Panc1 (cell line): ENCODE measurements around the gene LIMA1.

ENCODE experiments used
- CTCF ChIP-seq: fragments of 450-650 bp; IDR thresholded peaks from 2 replicates; pipeline ENCODE4 v1.5.1; 2017; ENCODE audit warnings: mild to moderate bottlenecking
- REST ChIP-seq, 2 experiments: IDR thresholded peaks; 2 replicates each; pipeline ENCODE4 v1.6.1; 2011 to 2012; ENCODE audit warnings: low read depth in 2 of 2, control low read depth in 1 of 2, low read length in 1 of 2, mild to moderate bottlenecking in 1 of 2, moderate library complexity in 1 of 2; ENCODE audit not compliant: insufficient read depth in 1 of 2

- no peak for TF ChIP-seq CTCF
- no peak for TF ChIP-seq REST (IDR thresholded peaks at IDR 0.05; ENCODE audit: insufficient read depth in 1 of 2, low read depth in 2 of 2, low read length in 1 of 2)
Observed at GRCh38 chr12:50252977-50253602, 30.2 kb downstream of the LIMA1 start.
